GM21423 (cell line): ENCODE results near the gene MED28.

Source experiments
- ATAC-seq: cut with Tn5 transposase; IDR thresholded peaks from one replicate; pipeline ENCODE4 v1.9.1; 2021; ENCODE audit warnings: mild to moderate bottlenecking, moderate library complexity; ENCODE audit not compliant: unreplicated experiment

Gene MED28

GRCh38 chr4:17664755-17665154 is 50.3 kb downstream of the MED28 start:
- peak; percentile 97 for ATAC-seq

DNA sequence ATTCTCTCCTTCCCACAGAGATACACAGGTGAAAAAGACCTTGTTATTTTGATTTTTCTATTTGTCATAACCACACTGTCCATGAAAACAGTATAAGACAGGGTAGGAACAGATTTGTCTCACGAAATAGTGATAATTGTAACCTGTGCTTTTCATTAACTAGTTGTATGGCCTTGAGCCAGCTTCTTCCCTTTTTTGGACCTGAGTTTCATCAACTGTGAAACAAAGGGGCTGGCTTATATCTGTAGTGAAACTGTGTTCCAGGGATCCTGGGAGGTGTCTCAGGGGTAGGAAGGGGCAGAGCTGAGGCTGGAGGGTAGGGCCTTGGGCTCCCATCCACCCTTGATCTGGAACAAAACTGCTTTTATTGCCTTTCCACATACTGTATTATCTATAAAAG is 50.9 kb downstream of the MED28 start:
- peak; percentile 39 for ATAC-seq

DNA sequence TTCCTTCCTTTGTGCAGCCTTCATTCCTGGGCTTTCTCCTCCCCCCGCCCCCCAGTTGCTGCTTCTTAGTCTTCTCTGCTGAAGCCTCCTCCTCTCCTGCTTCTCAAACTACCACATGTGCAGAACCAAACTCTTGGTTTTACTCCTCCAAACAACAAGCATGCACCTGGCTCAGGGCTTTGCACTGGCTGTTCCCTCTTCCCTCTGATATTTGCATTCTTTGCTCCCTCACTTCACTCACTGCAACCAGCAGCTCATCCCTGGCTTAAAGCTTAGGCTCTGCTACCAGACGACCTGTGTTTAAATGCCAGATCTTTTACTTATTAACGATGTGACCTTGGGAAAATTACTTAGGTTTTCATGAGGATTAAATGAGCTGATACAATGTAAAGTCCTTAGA is 51.4 kb downstream of the MED28 start:
- no peak for ATAC-seq

DNA sequence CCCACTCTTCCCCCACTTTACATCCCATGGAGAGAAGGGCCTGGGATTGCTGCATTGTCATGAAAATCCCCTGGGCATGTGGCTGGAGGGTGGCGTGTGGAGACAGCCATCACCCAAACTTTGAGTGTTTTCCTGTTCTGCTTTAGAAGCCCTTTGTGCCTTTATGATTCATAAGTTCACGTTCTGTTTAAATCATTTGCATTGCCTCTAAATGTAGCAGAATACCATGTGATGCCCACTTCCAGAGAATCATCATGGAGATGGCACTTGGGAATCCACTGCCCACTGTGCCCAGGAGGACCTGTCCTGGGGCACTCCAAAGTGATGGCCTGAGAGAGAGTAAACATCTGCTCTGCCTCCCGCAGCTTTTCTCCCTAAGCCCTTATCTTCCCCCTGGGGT is 52.8 kb downstream of the MED28 start:
- ATAC-seq = no peak

DNA sequence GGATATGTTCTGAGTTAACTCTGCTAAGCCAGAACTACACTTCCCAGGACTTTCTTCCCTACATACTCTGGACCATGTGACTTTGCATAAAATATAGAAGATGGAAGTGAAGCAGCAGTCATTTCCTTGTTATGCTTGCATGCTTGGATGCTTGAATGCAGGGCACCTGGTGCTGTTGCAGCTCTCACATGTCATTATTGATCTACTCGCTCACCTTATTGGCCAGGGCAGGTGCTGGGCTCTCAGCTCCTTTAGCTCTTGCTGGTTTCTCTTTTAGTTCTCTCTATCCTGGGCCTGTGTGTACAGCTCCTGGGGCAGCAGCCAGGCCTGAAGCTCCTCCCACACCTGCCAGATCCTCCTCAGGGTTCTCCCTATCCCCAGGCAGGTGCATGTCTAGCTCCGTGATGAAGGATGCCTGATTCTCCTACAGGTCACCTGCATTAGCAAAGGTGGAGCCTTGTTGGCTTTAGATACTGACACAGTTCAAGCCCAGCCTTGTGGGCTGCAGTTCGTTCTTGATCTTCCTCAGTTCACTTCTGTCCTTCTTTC is 53.3 kb downstream of the MED28 start:
- no peak for ATAC-seq

GRCh38 chr4:17670423-17670822 is 56.0 kb downstream of the MED28 start:
- no peak for ATAC-seq

GRCh38 chr4:17680559-17681280 is 66.3 kb downstream of the MED28 start:
- no peak for ATAC-seq

GRCh38 chr4:17681281-17682221 is 67.1 kb downstream of the MED28 start:
- no peak for ATAC-seq

DNA sequence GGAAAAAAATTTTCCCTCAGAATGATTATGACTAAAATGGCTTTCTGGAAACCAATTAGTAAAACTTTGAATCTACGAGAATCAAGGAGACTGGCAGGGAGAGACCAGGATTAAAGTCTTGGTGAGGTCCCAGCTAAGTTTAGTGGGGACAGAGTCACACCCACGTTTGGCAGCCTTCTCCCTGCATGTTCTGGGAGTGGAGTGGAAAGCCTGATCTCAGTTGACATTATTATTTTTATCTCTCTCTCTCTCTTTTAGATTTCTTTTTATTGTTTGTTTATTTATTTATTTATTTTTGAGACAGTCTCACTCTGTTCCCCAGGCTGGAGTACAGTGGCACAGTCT is 67.8 kb downstream of the MED28 start:
- no peak for ATAC-seq
